ENCODE measurements around the gene UBXN10. TPM values are rescaled to one million over a fixed set of nuclear protein-coding genes. Genes with fewer than 3 reads are reported as not detected.

Gene UBXN10
- total and polyA plus RNA-seq, 2 of the 13 experiments (the other 11 are each of a cell fraction or from before 2014, with no cell fraction given), result 0.04 to 0.05 TPM

GRCh38 chr1:20151906-20152598 lies 33.8 kb upstream of the UBXN10 start (continued):
- TF ChIP-seq SNAPC4 (CRISPR knock-in tag; IDR thresholded peaks at IDR 0.05) (no peak), NR3C1 (CRISPR knock-in tag; IDR thresholded peaks at IDR 0.05) (no peak), SCMH1 (CRISPR knock-in tag; IDR thresholded peaks at IDR 0.05; ENCODE audit: borderline replicate concordance) (no peak), ZNF790 (CRISPR knock-in tag; IDR thresholded peaks at IDR 0.05; ENCODE audit: borderline replicate concordance) (no peak), SOX6 (IDR thresholded peaks at IDR 0.05) (no peak), SOX6 (CRISPR knock-in tag; IDR thresholded peaks at IDR 0.05) (peak; percentile 29; the same call in 1 of the 2 replicates), SMYD3 (CRISPR knock-in tag; IDR thresholded peaks at IDR 0.05) (no peak), ZNF737 (CRISPR knock-in tag; IDR thresholded peaks at IDR 0.05; ENCODE audit: borderline replicate concordance) (no peak), XRCC5 (optimal IDR thresholded peaks at IDR 0.05; ENCODE audit: low read length) (peak; percentile 41), ZNF761 (CRISPR knock-in tag; conservative IDR thresholded peaks at IDR 0.05) (no peak), ZNF460 (CRISPR knock-in tag; IDR thresholded peaks at IDR 0.05; ENCODE audit: borderline replicate concordance) (no peak), RAD21 (CRISPR knock-in tag; IDR thresholded peaks at IDR 0.05) (peak; percentile 96), ZNF768 (CRISPR knock-in tag; IDR thresholded peaks at IDR 0.05) (peak; percentile 45; the same call in 1 of the 2 replicates), SNRNP70 (IDR thresholded peaks at IDR 0.05; ENCODE audit: low read depth, low read length) (no peak), KDM4B (CRISPR knock-in tag; IDR thresholded peaks at IDR 0.05) (no peak), TFDP2 (CRISPR knock-in tag; IDR thresholded peaks at IDR 0.05) (no peak), KMT2A (CRISPR knock-in tag; IDR thresholded peaks at IDR 0.05) (no peak), NCOR1 (IDR thresholded peaks at IDR 0.05; ENCODE audit: borderline replicate concordance, low read length) (no peak), RFX1 (IDR thresholded peaks at IDR 0.05) (no peak), HNF4A (CRISPR knock-in tag; IDR thresholded peaks at IDR 0.05) (0 out of 2 replicates have a peak, but pooled peaks have one; percentile 13), TFDP1 (CRISPR knock-in tag; IDR thresholded peaks at IDR 0.05; ENCODE audit: borderline replicate concordance) (no peak), ZNF160 (CRISPR knock-in tag; IDR thresholded peaks at IDR 0.05) (no peak)
